Activated CD4-positive, CD25-positive, alpha-beta regulatory T cell treated with anti-CD3 and anti-CD28 coated beads, Interleukin-2, amount 50 U/mL, for 72 hours (primary cell): ENCODE results near the gene KRTAP12-4.
A peak's percentile ranks its signal among the peaks of the same experiment; 100 is the strongest.
"Not testable (repeated sequence)": the region's sequence is repeated elsewhere in the genome, so short reads cannot be mapped to it uniquely, and the experiment has no call there.

ENCODE experiments used
- DNase-seq: peaks from one replicate; pipeline ENCODE4 v3.0.0; 2021

The KRTAP12-4 gene

GRCh38 chr21:44628707-44629391 is 25.6 kb downstream of the KRTAP12-4 start:
- DNase-seq = no peak

- not testable (repeated sequence) for DNase-seq
Measured at GRCh38 chr21:44627831-44628233, 26.6 kb downstream of the KRTAP12-4 start.

GRCh38 chr21:44627181-44627822 is 27.2 kb downstream of the KRTAP12-4 start:
- peak; percentile 19 for DNase-seq

GRCh38 chr21:44626673-44627143 is 27.8 kb downstream of the KRTAP12-4 start, which contains the start of gene KRTAP10-9:
Gene KRTAP10-9 (plus strand): TSS chr21:44627093. CDS start chr21:44627172, 79 bp downstream.
- DNase-seq = no peak

GRCh38 chr21:44626262-44626661 is 28.2 kb downstream of the KRTAP12-4 start:
- no peak for DNase-seq

GRCh38 chr21:44625756-44626155 is 28.7 kb downstream of the KRTAP12-4 start:
- DNase-seq = no peak

GRCh38 chr21:44623575-44623974 is 30.9 kb downstream of the KRTAP12-4 start:
- no peak for DNase-seq

- no peak for DNase-seq
Measured at GRCh38 chr21:44619886-44620285, 34.6 kb downstream of the KRTAP12-4 start.

- peak; percentile 50 for DNase-seq
Measured at GRCh38 chr21:44618909-44619308, 35.5 kb downstream of the KRTAP12-4 start.

- DNase-seq = no peak
Measured at GRCh38 chr21:44618504-44618903, 36.0 kb downstream of the KRTAP12-4 start.

GRCh38 chr21:44617071-44617501 is 37.4 kb downstream of the KRTAP12-4 start:
- DNase-seq = no peak

- DNase-seq = no peak
Measured at GRCh38 chr21:44616591-44616926, 37.9 kb downstream of the KRTAP12-4 start.

- DNase-seq = peak; percentile 25
Measured at GRCh38 chr21:44615911-44616590, 38.4 kb downstream of the KRTAP12-4 start.

- DNase-seq = no peak
Measured at GRCh38 chr21:44615466-44615865, 39.0 kb downstream of the KRTAP12-4 start.

GRCh38 chr21:44614961-44615391 is 39.5 kb downstream of the KRTAP12-4 start:
- DNase-seq = no peak

GRCh38 chr21:44614161-44614631 is 40.3 kb downstream of the KRTAP12-4 start:
- peak; percentile 23 for DNase-seq

- DNase-seq = peak; percentile 17
Measured at GRCh38 chr21:44613386-44614155, 40.9 kb downstream of the KRTAP12-4 start.

- peak; percentile 21 for DNase-seq
Measured at GRCh38 chr21:44612669-44613229, 41.7 kb downstream of the KRTAP12-4 start.

GRCh38 chr21:44612029-44612486 is 42.4 kb downstream of the KRTAP12-4 start, which contains the start of gene KRTAP10-8:
Gene KRTAP10-8 (plus strand): TSS chr21:44612079. CDS start chr21:44612101, 22 bp downstream.
- DNase-seq = no peak

- DNase-seq = no peak
Measured at GRCh38 chr21:44611551-44611950, 42.9 kb downstream of the KRTAP12-4 start.

- DNase-seq = not testable (repeated sequence)
Measured at GRCh38 chr21:44610157-44610843, 44.2 kb downstream of the KRTAP12-4 start.
